DND-41 (cell line): ENCODE data around the gene PDE1A.

Experiments
- CTCF ChIP-seq: IDR thresholded peaks from 2 replicates; pipeline ENCODE4 v1.5.1; 2012; ENCODE audit warnings: borderline replicate concordance, low read length, moderate library complexity, mild to moderate bottlenecking; ENCODE audit not compliant: poor library complexity, severe bottlenecking; ENCODE audit errors: extremely low read depth
- EZH2 ChIP-seq: IDR thresholded peaks from 3 replicates; pipeline ENCODE4 v1.6.1; 2012; ENCODE audit warnings: borderline replicate concordance, low read depth, mild to moderate bottlenecking, moderate library complexity, low read length, inconsistent platforms; ENCODE audit not compliant: severe bottlenecking

DNA sequence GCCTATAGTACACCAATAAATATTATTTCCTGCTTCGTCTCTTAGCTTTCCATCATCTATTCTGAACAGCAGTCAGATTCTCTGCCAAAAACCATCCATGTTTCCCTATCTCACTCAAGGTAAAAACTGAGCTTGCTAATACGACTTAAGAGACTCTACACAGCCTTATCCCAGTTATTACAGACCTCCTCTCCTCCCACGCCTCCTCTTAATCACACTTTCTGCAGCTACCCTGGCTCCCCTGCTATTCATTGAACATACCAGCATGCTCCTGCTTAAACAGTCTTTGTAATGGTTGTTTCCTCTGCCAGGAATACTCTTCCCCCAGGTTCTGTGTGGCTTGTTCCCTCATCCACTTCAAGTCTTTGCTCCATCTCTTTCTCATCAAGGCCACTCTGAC lies 81.5 kb downstream of the PDE1A start:
- TF ChIP-seq CTCF, result no peak
- TF ChIP-seq EZH2, result no peak
